BJ (cell line): ENCODE data around the gene FAM3B. TPM values are rescaled to one million over a fixed set of nuclear protein-coding genes. Genes with fewer than 3 reads are reported as not detected.

ENCODE experiments used
- CTCF ChIA-PET: fragments of 350-600 bp; formaldehyde crosslinking; extraction: SDS; loops from one replicate; lab custom pipeline; 2021; ENCODE audit warnings: antibody characterized with exemption, inconsistent platforms; lab: Yijun Ruan, JAX
- POLR2A ChIA-PET: fragments of 300-600 bp; sonication (Branson Sonifier 250); formaldehyde crosslinking; extraction: SDS; loops from one replicate; lab custom pipeline; 2021; ENCODE audit warnings: antibody characterized with exemption; lab: Charles Lee
- DNase-seq: peaks from one replicate; pipeline ENCODE4 v3.0.0-alpha.2; 2011; ENCODE audit warnings: low read depth
- H3K27me3 ChIP-seq: 2 replicates; pipeline ENCODE4 v1.6.0; 2011; ENCODE audit warnings: low read length; ENCODE audit not compliant: control insufficient read depth, insufficient read depth
- H3K36me3 ChIP-seq: 2 replicates; pipeline ENCODE4 v1.5.1; 2011; ENCODE audit warnings: low read length; ENCODE audit not compliant: control insufficient read depth, insufficient read depth
- H3K4me3 ChIP-seq: 2 replicates; pipeline ENCODE4 v1.5.1; 2011; ENCODE audit warnings: low read depth, mild to moderate bottlenecking, control low read depth, low read length
- polyA plus RNA-seq: library from polyadenylated mRNA; depleted of rRNA; stranded (reverse); fragments of >200 nt; gene quantifications from 2 replicates; pipeline ENCODE4 v1.2.3, GENCODE V29; 2011
- TF ChIP-seq, protein P1 (sequence below): IDR thresholded peaks from 2 replicates; pipeline ENCODE4 v1.5.1; 2011; ENCODE audit warnings: low read depth, mild to moderate bottlenecking, control low read depth, inconsistent platforms, low read length, moderate library complexity; ENCODE audit not compliant: insufficient read depth

The FAM3B gene
- polyA plus RNA-seq, 1 experiment, result not detected

DNA sequence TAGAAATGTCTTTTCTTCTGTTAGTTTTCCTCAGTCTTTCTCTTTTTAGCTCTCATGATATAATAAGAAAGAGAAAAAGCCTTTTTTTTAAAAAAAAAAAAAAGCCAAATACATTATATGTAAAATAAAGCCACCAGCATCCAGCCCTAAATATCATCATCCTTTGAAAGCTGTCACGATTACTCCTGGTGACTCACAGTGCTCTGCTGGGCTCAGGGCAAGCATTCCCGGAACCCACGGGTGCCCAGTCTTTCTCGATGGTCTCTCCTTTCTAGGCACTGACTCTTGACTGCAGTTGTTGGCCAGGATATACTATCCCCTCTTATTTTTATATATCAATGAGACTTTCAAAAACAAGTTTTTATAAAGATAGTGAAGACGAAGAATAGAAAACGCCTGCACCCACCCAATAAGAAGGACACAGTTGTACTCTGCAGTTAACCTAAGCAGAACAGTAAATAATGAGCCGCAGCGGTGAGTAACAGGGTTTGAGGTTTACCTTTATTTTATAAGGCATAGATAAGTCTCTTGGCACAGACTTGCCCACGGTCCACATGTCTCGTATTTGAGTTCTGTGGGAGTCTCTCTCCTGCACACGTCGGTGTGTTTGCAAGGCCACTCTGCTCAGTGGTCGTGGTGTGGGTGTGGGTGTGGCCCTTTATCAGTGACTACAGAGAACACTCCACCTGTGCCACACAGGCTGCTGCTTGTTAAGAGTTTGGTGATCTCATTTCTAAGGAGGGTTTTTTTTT, 29.5 kb downstream of the FAM3B start:
- TF ChIP-seq, protein P1, sequence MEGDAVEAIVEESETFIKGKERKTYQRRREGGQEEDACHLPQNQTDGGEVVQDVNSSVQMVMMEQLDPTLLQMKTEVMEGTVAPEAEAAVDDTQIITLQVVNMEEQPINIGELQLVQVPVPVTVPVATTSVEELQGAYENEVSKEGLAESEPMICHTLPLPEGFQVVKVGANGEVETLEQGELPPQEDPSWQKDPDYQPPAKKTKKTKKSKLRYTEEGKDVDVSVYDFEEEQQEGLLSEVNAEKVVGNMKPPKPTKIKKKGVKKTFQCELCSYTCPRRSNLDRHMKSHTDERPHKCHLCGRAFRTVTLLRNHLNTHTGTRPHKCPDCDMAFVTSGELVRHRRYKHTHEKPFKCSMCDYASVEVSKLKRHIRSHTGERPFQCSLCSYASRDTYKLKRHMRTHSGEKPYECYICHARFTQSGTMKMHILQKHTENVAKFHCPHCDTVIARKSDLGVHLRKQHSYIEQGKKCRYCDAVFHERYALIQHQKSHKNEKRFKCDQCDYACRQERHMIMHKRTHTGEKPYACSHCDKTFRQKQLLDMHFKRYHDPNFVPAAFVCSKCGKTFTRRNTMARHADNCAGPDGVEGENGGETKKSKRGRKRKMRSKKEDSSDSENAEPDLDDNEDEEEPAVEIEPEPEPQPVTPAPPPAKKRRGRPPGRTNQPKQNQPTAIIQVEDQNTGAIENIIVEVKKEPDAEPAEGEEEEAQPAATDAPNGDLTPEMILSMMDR, result no peak
- POLR2A ChIA-PET, result no interaction called here
- CTCF ChIA-PET, result no interaction called here
- Histone ChIP-seq H3K36me3 (no peaks in the 10 kb centered on the region), H3K27me3 (peaks cover 3% of the 10 kb centered on the region; the same call in 1 of the 2 replicates), H3K4me3 (no peak overlapping the region)
- no peak for DNase-seq

DNA sequence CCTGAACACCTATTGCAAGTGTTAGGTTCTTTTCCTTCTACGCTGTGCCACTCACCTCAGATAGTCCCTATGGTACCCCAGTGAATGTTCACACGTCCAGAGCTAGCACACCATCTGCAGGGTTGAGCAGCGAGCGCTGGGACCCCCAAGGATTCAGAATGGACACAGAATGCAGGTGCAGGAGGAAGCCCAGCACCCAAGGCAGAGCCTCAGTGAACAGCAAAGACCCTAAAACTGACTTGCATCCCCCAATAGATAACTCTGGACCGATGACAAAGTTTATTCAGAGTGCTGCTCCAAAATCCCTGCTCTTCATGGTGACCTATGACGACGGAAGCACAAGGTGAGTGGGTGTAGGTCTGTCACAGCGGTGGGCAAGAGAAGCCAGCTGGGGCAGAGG, 30.2 kb downstream of the FAM3B start:
- DNase-seq, result no peak
- Histone ChIP-seq H3K27me3 (peaks cover 3% of the 10 kb centered on the region; the same call in 1 of the 2 replicates), H3K4me3 (no peak overlapping the region), H3K36me3 (no peaks in the 10 kb centered on the region)
- ChIA-PET POLR2A (no interaction called here), CTCF (no interaction called here)
- TF ChIP-seq, protein P1, result no peak

DNA sequence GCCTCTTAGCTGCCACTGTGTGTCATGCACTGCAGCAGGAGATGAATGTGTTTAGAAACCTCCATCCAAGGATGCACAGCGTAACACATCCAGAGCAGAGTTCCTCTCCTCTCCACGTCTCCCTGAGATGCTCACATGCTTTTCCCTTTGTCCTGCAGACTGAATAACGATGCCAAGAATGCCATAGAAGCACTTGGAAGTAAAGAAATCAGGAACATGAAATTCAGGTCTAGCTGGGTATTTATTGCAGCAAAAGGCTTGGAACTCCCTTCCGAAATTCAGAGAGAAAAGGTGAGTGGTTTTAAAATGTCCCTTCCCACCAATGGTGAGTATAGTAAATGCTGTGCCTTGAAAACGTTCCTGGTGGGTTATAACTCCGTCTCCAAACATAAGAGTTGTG, 31.8 kb downstream of the FAM3B start:
- Histone ChIP-seq H3K4me3 (no peak overlapping the region), H3K27me3 (peaks cover 3% of the 10 kb centered on the region; the same call in 1 of the 2 replicates), H3K36me3 (no peaks in the 10 kb centered on the region)
- ChIA-PET CTCF (interaction anchor here (1.2 kb wide), 1 partner anchor 65 kb away, joined by 3 read pairs; no protein-coding TSS in a partner anchor), POLR2A (no interaction called here)
- TF ChIP-seq, protein P1, result no peak
- DNase-seq, result no peak

DNA sequence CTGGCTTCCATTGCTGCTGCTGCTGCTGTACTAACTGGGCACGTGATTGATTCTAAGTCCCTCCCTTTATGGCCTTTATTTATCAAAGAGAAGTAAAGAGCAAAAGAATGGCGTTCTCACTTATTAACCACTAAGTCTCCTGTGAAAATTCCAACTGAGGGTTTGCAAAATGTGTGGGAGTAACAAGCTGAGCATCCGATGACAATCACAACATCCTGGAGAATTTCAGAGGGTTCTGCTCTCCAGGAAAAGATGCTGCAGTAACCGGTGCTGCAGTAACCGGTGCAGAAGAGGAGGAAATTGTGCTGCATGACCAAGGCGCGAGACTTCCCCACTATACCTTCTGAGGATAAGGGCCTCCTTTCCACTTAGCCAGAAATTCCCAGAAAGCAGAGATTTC, 32.5 kb downstream of the FAM3B start:
- CTCF ChIA-PET, result interaction anchor here (1.2 kb wide), 1 partner anchor 66 kb away, joined by 3 read pairs; no protein-coding TSS in a partner anchor
- POLR2A ChIA-PET, result no interaction called here

More for the DNA sequence above, 32.5 kb downstream of the FAM3B start:
- DNase-seq, result no peak
- H3K27me3 ChIP-seq, result peaks cover 3% of the 10 kb centered on the region; the same call in 1 of the 2 replicates
- TF ChIP-seq, protein P1, result no peak
- H3K36me3 ChIP-seq, result no peaks in the 10 kb centered on the region
- no peak overlapping the region for H3K4me3 ChIP-seq
